Hematopoietic multipotent progenitor cell (in vitro differentiated cells): Measurements from ENCODE around the gene POLR1B. TPM values are rescaled to one million over a fixed set of nuclear protein-coding genes. Genes with fewer than 3 reads are reported as not detected.
A peak's percentile ranks its signal among the peaks of the same experiment; 100 is the strongest.
"Not testable (repeated sequence)": the region's sequence is repeated elsewhere in the genome, so short reads cannot be mapped to it uniquely, and the experiment has no call there.

Experiments
- DNase-seq, 3 donors: peaks; one replicate each; pipeline ENCODE4 v3.0.0-alpha.2; 2011 to 2015; ENCODE audit warnings: low read depth in 2 of 3, low spot score in 2 of 3
- total RNA-seq: library from RNA; depleted of rRNA; stranded (reverse); fragments of >200 nt; gene quantifications from one replicate; pipeline ENCODE4 v1.2.3, GENCODE V29; 2012

The POLR1B gene
- total RNA-seq, 1 donor, result 18.6 TPM

- DNase-seq, result peak in 2 of 3 donors; percentile 38 to 82
Measured at GRCh38 chr2:112541315-112542122, 746 bp upstream of the POLR1B start.

- no peak for DNase-seq
Measured at GRCh38 chr2:112542984-112543661, 858 bp downstream of the POLR1B start.

- DNase-seq, result no peak
Measured at GRCh38 chr2:112547333-112547732, 5.1 kb downstream of the POLR1B start.

- no peak for DNase-seq
Measured at GRCh38 chr2:112548980-112549379, 6.7 kb downstream of the POLR1B start.

GRCh38 chr2:112566104-112566503 is 23.8 kb downstream of the POLR1B start:
- no peak for DNase-seq

- not testable (repeated sequence) for DNase-seq
Measured at GRCh38 chr2:112566508-112566907, 24.2 kb downstream of the POLR1B start.

- no peak for DNase-seq
Measured at GRCh38 chr2:112572005-112572404, 29.7 kb downstream of the POLR1B start.

GRCh38 chr2:112577756-112578155 is 35.5 kb downstream of the POLR1B start:
- no peak for DNase-seq

- DNase-seq, result no peak
Measured at GRCh38 chr2:112579241-112579640, 37.0 kb downstream of the POLR1B start.

GRCh38 chr2:112580084-112580483 is 37.8 kb downstream of the POLR1B start:
- DNase-seq, result no peak

GRCh38 chr2:112582314-112582746 is 40.1 kb downstream of the POLR1B start:
- peak in 2 of 3 donors; percentile 57 to 83 for DNase-seq

GRCh38 chr2:112583497-112584133 is 41.4 kb downstream of the POLR1B start:
- peak in 1 of 3 donors; percentile 32 for DNase-seq

- DNase-seq, result peak; percentile 75 to 99 (median 95)
Measured at GRCh38 chr2:112584134-112584890, 42.0 kb downstream of the POLR1B start, which contains the start of gene CHCHD5. TSS of gene CHCHD5 (plus strand) at chr2:112584609. CDS start at chr2:112584648, 39 bp downstream.

- DNase-seq, result no peak
Measured at GRCh38 chr2:112584891-112585250, 42.6 kb downstream of the POLR1B start.

GRCh38 chr2:112585400-112585799 is 43.1 kb downstream of the POLR1B start:
- no peak for DNase-seq

GRCh38 chr2:112585873-112586464 is 43.7 kb downstream of the POLR1B start:
- DNase-seq, result no peak

GRCh38 chr2:112588611-112589045 is 46.4 kb downstream of the POLR1B start:
- DNase-seq, result no peak

- no peak for DNase-seq
Measured at GRCh38 chr2:112591413-112591812, 49.1 kb downstream of the POLR1B start.

- DNase-seq, result no peak
Measured at GRCh38 chr2:112593736-112594135, 51.5 kb downstream of the POLR1B start.
